Measurements from ENCODE around the gene SLC35D2.
A peak's percentile ranks its signal among the peaks of the same experiment; 100 is the strongest.

Gene SLC35D2

GRCh38 chr9:96388144-96388543, 4.6 kb upstream of the SLC35D2 start:
- TF ChIP-seq CTCF (conservative IDR thresholded peaks at IDR 0.05; ENCODE audit: low read depth, low read length), result no peak
- no peak overlapping the region for H3K4me3 ChIP-seq (ENCODE audit: low read depth, low read length)
- DNase-seq (ENCODE audit: low read depth), result no peak

- TF ChIP-seq CTCF (conservative IDR thresholded peaks at IDR 0.05; ENCODE audit: low read depth, low read length), result no peak
- no peak for DNase-seq (ENCODE audit: low read depth)
These were observed 2.6 kb upstream of the SLC35D2 start for GRCh38 chr9:96386157-96386556.

GRCh38 chr9:96382839-96383164, 709 bp downstream of the SLC35D2 start:
- DNase-seq (ENCODE audit: low read depth), result no peak
- peak overlapping the region; percentile 73 for H3K4me3 ChIP-seq (ENCODE audit: low read depth, low read length)
- TF ChIP-seq CTCF (conservative IDR thresholded peaks at IDR 0.05; ENCODE audit: low read depth, low read length), result no peak

More at GRCh38 chr9:96386157-96386556, 2.6 kb upstream of the SLC35D2 start:
- no peak overlapping the region for H3K4me3 ChIP-seq (ENCODE audit: low read depth, low read length)

GRCh38 chr9:96382175-96382574, 1.3 kb downstream of the SLC35D2 start:
- TF ChIP-seq CTCF (conservative IDR thresholded peaks at IDR 0.05; ENCODE audit: low read depth, low read length), result no peak
- no peak overlapping the region for H3K4me3 ChIP-seq (ENCODE audit: low read depth, low read length)
- no peak for DNase-seq (ENCODE audit: low read depth)

GRCh38 chr9:96381696-96382095, 1.8 kb downstream of the SLC35D2 start:
- DNase-seq (ENCODE audit: low read depth), result no peak
- TF ChIP-seq CTCF (conservative IDR thresholded peaks at IDR 0.05; ENCODE audit: low read depth, low read length), result no peak
- H3K4me3 ChIP-seq (ENCODE audit: low read depth, low read length), result no peak overlapping the region

- TF ChIP-seq CTCF (conservative IDR thresholded peaks at IDR 0.05; ENCODE audit: low read depth, low read length), result no peak
- no peak for DNase-seq (ENCODE audit: low read depth)
- H3K4me3 ChIP-seq (ENCODE audit: low read depth, low read length), result no peak overlapping the region
These were observed 2.4 kb downstream of the SLC35D2 start for GRCh38 chr9:96381125-96381524.

- H3K4me3 ChIP-seq (ENCODE audit: low read depth, low read length), result no peak overlapping the region
- peak; percentile 12 for DNase-seq (ENCODE audit: low read depth)
- TF ChIP-seq CTCF (conservative IDR thresholded peaks at IDR 0.05; ENCODE audit: low read depth, low read length), result no peak
These were observed 4.0 kb downstream of the SLC35D2 start for GRCh38 chr9:96379461-96379860.
